HG03558 (cell line): ENCODE data around the gene PTPRF.

Source experiments
- ATAC-seq: cut with Tn5 transposase; IDR thresholded peaks from one replicate; pipeline ENCODE4 v1.9.1; 2021; ENCODE audit warnings: moderate number of reproducible peaks; ENCODE audit not compliant: unreplicated experiment; ENCODE audit errors: extremely low read depth

The PTPRF gene

GRCh38 chr1:43512133-43512532 is 18.6 kb upstream of the PTPRF start:
- ATAC-seq: no peak

DNA sequence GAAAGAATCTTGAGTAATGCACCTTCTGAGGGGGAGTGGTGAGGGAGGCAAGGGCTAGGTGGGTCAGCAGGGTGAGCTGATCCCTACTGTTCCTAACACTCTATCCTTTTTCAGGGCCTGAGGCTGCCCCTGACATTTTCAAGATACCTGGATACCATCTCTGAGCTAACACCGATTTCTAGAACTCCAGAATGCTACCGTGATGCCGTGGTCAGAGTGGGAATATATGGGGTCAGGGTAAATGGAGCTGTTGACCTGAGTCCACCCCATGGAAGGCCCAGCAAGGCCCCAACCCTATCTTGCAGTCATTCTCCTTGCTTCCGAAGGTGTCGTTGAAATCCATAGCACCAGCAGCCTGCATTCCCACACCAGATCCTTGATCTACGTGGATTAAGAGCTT is 18.0 kb upstream of the PTPRF start:
- no peak for ATAC-seq

GRCh38 chr1:43513471-43514173 is 17.1 kb upstream of the PTPRF start:
- ATAC-seq: no peak

GRCh38 chr1:43518935-43519686 is 11.6 kb upstream of the PTPRF start:
- ATAC-seq: no peak

GRCh38 chr1:43520100-43520778 is 10.4 kb upstream of the PTPRF start:
- ATAC-seq: no peak

GRCh38 chr1:43521078-43521477 is 9.6 kb upstream of the PTPRF start:
- ATAC-seq: no peak

DNA sequence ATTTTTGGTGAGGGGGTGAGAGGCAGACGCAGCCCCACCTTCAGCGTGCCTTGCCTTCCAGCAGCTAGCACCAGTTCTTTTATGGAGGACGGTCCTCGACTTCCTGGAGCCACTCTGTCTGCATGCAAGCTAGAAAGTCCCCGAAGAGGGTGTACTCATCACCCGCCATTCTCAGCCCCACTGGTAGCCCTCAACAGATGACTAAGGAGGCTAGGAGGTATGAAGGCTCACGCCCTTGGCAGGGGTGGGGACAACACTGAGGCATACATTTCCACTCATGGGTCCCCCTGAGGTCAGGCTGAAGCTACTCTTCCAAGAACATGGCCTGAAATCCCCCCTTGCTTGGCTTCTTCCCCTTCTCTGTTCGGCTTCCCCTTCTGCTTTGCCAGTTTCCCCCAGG is 8.9 kb upstream of the PTPRF start:
- no peak for ATAC-seq

GRCh38 chr1:43522431-43522775 is 8.3 kb upstream of the PTPRF start:
- ATAC-seq: no peak

GRCh38 chr1:43522776-43523480 is 7.8 kb upstream of the PTPRF start:
- ATAC-seq: no peak

GRCh38 chr1:43524804-43525203 is 5.9 kb upstream of the PTPRF start:
- ATAC-seq: no peak

GRCh38 chr1:43526002-43526401 is 4.7 kb upstream of the PTPRF start:
- ATAC-seq: no peak

GRCh38 chr1:43527111-43527878 is 3.4 kb upstream of the PTPRF start:
- no peak for ATAC-seq

- no peak for ATAC-seq
Measured at GRCh38 chr1:43529206-43529731, 1.4 kb upstream of the PTPRF start.

DNA sequence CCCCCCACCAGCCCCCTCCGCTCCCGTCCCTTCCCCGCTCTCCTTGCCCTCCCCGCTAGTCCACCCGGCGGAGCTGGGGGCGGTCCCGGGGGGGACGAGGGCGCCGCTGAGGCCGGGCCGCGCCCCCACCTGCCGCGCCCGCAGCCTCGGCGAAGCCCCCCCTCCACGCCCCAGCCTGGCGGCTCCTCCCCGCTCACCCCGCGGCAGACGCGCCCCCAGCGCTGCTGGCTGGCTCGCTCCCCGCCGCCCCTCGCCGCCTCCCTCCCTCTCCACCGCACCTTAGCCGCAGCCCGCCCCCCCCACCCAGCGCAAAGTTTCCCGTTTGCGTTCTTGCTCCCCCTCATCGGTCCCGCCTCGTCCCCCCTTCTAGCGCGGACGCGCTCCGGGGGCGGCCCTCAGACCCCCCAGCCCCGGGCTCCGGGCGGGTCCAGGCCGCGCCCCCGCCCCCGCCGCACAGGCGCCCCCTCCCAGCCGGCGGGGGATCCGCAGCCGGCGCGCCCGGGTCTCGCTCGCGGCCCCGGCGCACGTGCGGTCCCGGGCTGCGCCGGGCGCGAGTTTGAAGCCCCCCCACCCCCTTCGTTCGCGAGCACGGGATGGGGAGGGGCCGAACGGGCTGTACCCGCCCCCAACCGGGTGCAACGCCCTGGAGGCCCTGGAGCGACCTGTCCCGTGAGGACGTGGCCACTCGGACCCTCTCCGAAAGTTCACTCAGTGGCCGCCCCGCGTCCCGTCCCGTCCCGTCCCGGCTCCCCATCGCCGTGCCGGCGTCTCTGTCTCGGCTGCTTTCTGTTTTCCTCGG is 623 bp downstream of the PTPRF start:
- ATAC-seq: no peak

DNA sequence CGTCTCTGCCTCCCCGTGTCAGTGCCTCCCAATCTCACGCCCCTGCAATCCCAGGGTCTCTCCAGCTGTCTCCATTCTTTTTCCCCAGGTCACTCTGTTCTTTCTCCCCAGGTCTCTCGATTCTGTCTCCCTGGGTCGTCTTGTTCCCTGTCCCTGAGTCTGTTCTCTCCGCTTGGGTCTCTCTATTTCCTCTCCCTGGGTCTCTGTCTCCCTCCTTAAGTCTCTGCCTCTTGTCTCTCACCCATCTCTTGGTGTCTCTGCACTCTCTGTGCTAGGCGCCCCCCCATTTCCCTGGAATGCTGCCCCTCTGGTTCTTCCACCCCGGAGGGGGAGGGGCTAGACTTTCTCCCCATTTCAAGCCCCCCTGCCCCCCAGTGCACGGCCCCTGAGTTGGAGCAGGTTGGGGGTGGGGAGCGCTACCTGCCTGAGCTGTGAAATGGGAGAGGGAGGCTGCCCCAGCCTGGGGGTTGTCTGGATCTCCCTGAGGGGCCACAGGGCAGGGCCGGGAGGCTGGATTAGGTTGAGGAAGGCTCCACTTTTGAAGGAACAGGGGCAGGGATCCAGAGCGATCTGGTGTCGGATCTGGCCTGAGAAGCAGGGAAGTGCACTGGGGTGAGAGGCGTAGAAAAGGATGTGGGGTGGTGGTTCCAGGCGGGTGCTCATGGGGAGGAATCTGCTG is 1.4 kb downstream of the PTPRF start:
- ATAC-seq: no peak

GRCh38 chr1:43532716-43533115 is 2.0 kb downstream of the PTPRF start:
- ATAC-seq: no peak

DNA sequence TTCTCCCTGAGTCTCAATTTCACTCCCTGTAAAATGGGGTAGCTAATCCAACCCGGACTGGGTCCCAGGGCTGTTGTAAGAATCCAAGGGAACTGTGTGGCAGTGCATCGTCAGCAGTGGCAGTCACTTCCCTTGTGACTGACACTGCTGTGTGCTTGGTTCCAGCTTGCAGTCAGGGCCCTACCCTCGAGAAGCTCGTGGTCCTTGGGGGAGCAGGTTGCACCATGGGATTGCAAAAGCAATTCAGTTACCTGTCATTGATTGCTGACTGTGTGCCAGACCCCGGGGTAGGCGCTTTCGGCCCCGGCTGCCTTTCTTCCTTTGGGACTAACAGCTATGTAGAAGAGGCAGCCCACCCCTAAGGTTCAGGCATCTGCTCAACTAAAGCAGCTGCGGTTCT is 2.9 kb downstream of the PTPRF start:
- no peak for ATAC-seq

- ATAC-seq: no peak
Measured at GRCh38 chr1:43534256-43534655, 3.6 kb downstream of the PTPRF start.
